Psoas muscle (tissue), 8 donors: ENCODE data around the gene U2AF2. TPM values are rescaled to one million over a fixed set of nuclear protein-coding genes. Genes with fewer than 3 reads are reported as not detected.

ENCODE experiments used
- ATAC-seq, 4 donors: fragments of 200-7000 bp; cut with Tn5 transposase; one replicate each; pipeline ENCODE4 v1.9.1; 2020; ENCODE audit warnings: moderate library complexity in 3 of 4, mild to moderate bottlenecking in 2 of 4
- DNase-seq, 2 donors: peaks; one replicate each; pipeline ENCODE4 v3.0.0-alpha.2; 2020
- H3K27ac ChIP-seq: fragments of 200-600 bp; one replicate; pipeline ENCODE4 v1.8.0; 2022
- H3K27me3 ChIP-seq, 3 donors: fragments of 200-600 bp in 1 of 3; one replicate each; pipeline versions ENCODE4 v1.6.1 to v1.8.0; 2013 to 2022; ENCODE audit warnings: low read length in 2 of 3, mild to moderate bottlenecking in 2 of 3, moderate library complexity in 1 of 3; ENCODE audit not compliant: insufficient read depth in 3 of 3
- H3K36me3 ChIP-seq, 2 donors: fragments of 200-600 bp in 1 of 2; one replicate each; pipeline versions ENCODE4 v1.6.1 to v1.8.0; 2013 to 2022; ENCODE audit warnings: low read depth in 1 of 2, mild to moderate bottlenecking in 1 of 2, moderate library complexity in 1 of 2; ENCODE audit not compliant: insufficient read depth in 1 of 2
- H3K4me1 ChIP-seq: fragments of 200-600 bp; one replicate; pipeline ENCODE4 v1.8.0; 2022
- H3K4me3 ChIP-seq: fragments of 200-600 bp; one replicate; pipeline ENCODE4 v1.8.0; 2022; ENCODE audit warnings: mild to moderate bottlenecking
- H3K9me3 ChIP-seq: fragments of 200-600 bp; one replicate; pipeline ENCODE4 v1.8.0; 2022
- WGBS, 3 donors: extraction: QIAGEN DNeasy Blood & Tissue Kit; methylation state at CpG; one replicate each; pipeline versions ENCODE4 v1.1.6 to v1.1.7; 2013; 5-methylcytosine and 5-hydroxymethylcytosine counted together
- intact Hi-C, 2 donors: fragments of 100-400 bp; cut with DNase I; formaldehyde crosslinking; loops; one replicate each; pipeline versions ENCODE4 v1.11.0 to v1.14.2; 2022
- polyA plus RNA-seq, 3 donors: library from polyadenylated mRNA; stranded (reverse); fragments of 200-250 nt; gene quantifications; one replicate each; pipeline ENCODE4 v1.2.3, GENCODE V29; 2013
- total RNA-seq, 4 donors: library from RNA; stranded (reverse); fragmentation: NEBNext Ultra II Directional in 2 of 4; extraction: Animal tissue kit (Norgen Biotek cat#: 25700) in 2 of 4; gene quantifications; one replicate each; pipeline versions ENCODE4 v1.2.1 to v1.2.4, GENCODE V29; 2021 to 2023
- TF ChIP-seq, protein P1 (sequence below): fragments of 200-600 bp; IDR thresholded peaks from one replicate; pipeline ENCODE4 v1.8.0; 2022; ENCODE audit warnings: antibody characterized with exemption
- donor health status: healthy with polysubstance abuse.
- donor health status: DM: no; HTN: no; CAD: no; lungs with moderate emphysema.
- donor health status: Bipolar disorder and iron deficiency.
- donor health status: healthy.
- donor health status: DM: yes; HTN: yes; CAD: no.
- donor health status: DM: no; HTN: no; CAD: no.
- donor health status: DM: no; HTN: no; CAD: no.
- donor health status: DM: yes; HTN: yes; CAD: no.

The U2AF2 gene
- total and polyA plus RNA-seq, 7 donors = 54.1 to 116 (median 72.6) TPM

DNA sequence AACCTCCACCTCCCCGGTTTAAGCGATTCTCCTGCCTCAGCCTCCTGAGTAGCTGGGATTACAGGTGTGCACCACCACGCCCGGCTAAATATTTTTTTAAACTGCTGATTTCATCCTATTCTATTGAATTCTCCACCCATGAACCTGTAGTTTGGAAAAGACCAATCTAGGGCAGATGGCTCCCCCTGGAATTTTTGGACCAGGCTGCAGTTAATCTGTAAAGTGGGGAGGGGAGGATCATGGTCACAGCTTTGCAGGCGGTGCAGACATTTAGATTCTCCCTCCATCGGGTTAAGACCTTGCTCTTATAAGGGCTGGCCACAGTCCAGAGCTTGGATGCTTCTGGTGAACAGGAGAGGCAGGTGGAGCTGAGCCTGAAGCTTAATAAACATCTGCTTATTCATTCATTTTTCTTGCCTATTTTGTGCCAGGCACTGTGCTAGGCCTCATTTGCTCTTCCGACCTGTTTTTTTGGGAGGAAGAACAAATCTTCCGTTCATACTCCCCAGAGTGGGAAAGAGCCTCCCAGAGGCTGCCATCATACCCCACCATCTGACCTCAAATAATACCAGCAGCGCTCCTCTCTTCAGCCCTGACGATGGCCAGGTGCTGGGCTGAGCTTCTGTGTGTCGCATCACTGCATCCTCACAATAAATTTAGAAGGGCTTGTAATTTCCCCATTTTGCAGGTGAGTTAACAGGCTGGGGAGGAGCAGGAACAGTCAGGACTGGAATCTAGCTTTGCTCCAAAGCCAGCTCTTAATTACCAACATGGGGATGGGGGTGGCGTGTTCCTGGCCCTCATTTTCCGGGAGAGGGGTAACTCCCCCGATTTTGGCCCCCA is 7.7 kb upstream of the U2AF2 start:
- Histone ChIP-seq H3K4me1 (peaks cover 35% of the 10 kb centered on the region), H3K9me3 (no peaks in the 10 kb centered on the region), H3K36me3 (peaks cover 0 to 22% of the 10 kb centered on the region in 2 donors), H3K27ac (peak overlapping the region; percentile 80), H3K27me3 (no peaks in the 10 kb centered on the region), H3K4me3 (peak overlapping the region; percentile 94)
- TF ChIP-seq, protein P1, sequence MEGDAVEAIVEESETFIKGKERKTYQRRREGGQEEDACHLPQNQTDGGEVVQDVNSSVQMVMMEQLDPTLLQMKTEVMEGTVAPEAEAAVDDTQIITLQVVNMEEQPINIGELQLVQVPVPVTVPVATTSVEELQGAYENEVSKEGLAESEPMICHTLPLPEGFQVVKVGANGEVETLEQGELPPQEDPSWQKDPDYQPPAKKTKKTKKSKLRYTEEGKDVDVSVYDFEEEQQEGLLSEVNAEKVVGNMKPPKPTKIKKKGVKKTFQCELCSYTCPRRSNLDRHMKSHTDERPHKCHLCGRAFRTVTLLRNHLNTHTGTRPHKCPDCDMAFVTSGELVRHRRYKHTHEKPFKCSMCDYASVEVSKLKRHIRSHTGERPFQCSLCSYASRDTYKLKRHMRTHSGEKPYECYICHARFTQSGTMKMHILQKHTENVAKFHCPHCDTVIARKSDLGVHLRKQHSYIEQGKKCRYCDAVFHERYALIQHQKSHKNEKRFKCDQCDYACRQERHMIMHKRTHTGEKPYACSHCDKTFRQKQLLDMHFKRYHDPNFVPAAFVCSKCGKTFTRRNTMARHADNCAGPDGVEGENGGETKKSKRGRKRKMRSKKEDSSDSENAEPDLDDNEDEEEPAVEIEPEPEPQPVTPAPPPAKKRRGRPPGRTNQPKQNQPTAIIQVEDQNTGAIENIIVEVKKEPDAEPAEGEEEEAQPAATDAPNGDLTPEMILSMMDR = no peak
- DNase-seq (peak in 1 of 2 donors; percentile 31), ATAC-seq (no peak)
- WGBS, 3 donors = 38 to 43% (median 40%) methylated on average over 14 of the region's 14 CpGs
- intact Hi-C loops = no loop called here

- intact Hi-C loops = no loop called here
- TF ChIP-seq, protein P1 = no peak
- H3K36me3 ChIP-seq = peaks cover 0 to 22% of the 10 kb centered on the region in 2 donors
- peak within 1 kb of the TSS; percentile 80 for H3K27ac ChIP-seq
- 1 to 2% (median 2%) methylated on average over 39 to 86 of the region's 87 CpGs for WGBS, 3 donors
- peaks cover 29% of the 10 kb centered on the region for H3K4me1 ChIP-seq
- ATAC-seq (peak; percentile 41 to 68 (median 54)), DNase-seq (peak; percentile 78 to 86)
- no peaks in the 10 kb centered on the region for H3K27me3 ChIP-seq
- H3K9me3 ChIP-seq = no peaks in the 10 kb centered on the region
- H3K4me3 ChIP-seq = peak within 1 kb of the TSS; percentile 94
These were observed 6.9 kb upstream of the U2AF2 start, which contains the start of gene CCDC106 for GRCh38 chr19:55647732-55648584. TSS of gene CCDC106 (plus strand) at chr19:55648212. CDS start at chr19:55649047, 835 bp downstream.

- ATAC-seq (no peak), DNase-seq (no peak)
- TF ChIP-seq, protein P1 = no peak
- Histone ChIP-seq H3K4me3 (peak overlapping the region; percentile 94), H3K36me3 (peaks cover 0 to 22% of the 10 kb centered on the region in 2 donors), H3K4me1 (peaks cover 30% of the 10 kb centered on the region), H3K27ac (peak overlapping the region; percentile 80), H3K9me3 (no peaks in the 10 kb centered on the region), H3K27me3 (no peaks in the 10 kb centered on the region)
- intact Hi-C loops = no loop called here
- 26 to 34% (median 32%) methylated on average over 24 to 25 of the region's 25 CpGs for WGBS, 3 donors
These were observed 6.1 kb upstream of the U2AF2 start for GRCh38 chr19:55648585-55649267.

- ATAC-seq (no peak), DNase-seq (peak in 1 of 2 donors; percentile 49)
- Histone ChIP-seq H3K4me1 (peaks cover 25% of the 10 kb centered on the region), H3K27me3 (no peaks in the 10 kb centered on the region), H3K4me3 (peak overlapping the region; percentile 94), H3K36me3 (peaks cover 0 to 22% of the 10 kb centered on the region in 2 donors), H3K9me3 (no peaks in the 10 kb centered on the region), H3K27ac (peak overlapping the region; percentile 80)
- intact Hi-C loops = loop anchor here in 1 of 2 donors (10.0 kb wide), 1 partner anchor 265 kb away; the partner anchor contains the start of genes RPL28 and TMEM238
- TF ChIP-seq, protein P1 = no peak
- WGBS, 3 donors = 69 to 76% (median 75%) methylated on average over 17 of the region's 17 CpGs
These were observed 5.3 kb upstream of the U2AF2 start for GRCh38 chr19:55649268-55650125.
